Measurements from ENCODE around the gene SRRM1. TPM values are rescaled to one million over a fixed set of nuclear protein-coding genes. Genes with fewer than 3 reads are reported as not detected.
"Not testable (repeated sequence)": the region's sequence is repeated elsewhere in the genome, so short reads cannot be mapped to it uniquely, and the experiment has no call there.

SRRM1 gene
- total RNA-seq, 1 experiment from 2014 or later: 18.1 TPM

- DNase-seq: no peak
- H3K9me3 ChIP-seq: peaks cover 5% of the 10 kb centered on the region
- H3K4me3 ChIP-seq: no peak overlapping the region
- peaks cover 4% of the 10 kb centered on the region; the same call in 1 of the 2 replicates for H3K36me3 ChIP-seq
- no peaks in the 10 kb centered on the region for H3K27me3 ChIP-seq
These were observed 78.4 kb downstream of the SRRM1 start for GRCh38 chr1:24721533-24721932.

- not testable (repeated sequence) for H3K9me3 ChIP-seq, H3K36me3 ChIP-seq, H3K27me3 ChIP-seq
- DNase-seq: peak; percentile 48
- H3K4me3 ChIP-seq: peak overlapping the region; percentile 36
These were observed 79.3 kb downstream of the SRRM1 start for GRCh38 chr1:24722073-24723035.

Other genes with a start within 250 kb of the SRRM1 start
- 5.7 and 7.2 TPM in 2 replicates for gene STPG1, start 229.5 kb upstream of the SRRM1 start, total RNA-seq (2014; rRNA removed; shearing (Covaris generic); ENCODE audit: low replicate concordance)
- 44.1 and 45.5 TPM in 2 replicates for gene NIPAL3, start 227.5 kb upstream of the SRRM1 start, total RNA-seq (2014; rRNA removed; shearing (Covaris generic); ENCODE audit: low replicate concordance)
- gene RCAN3, start 140.5 kb upstream of the SRRM1 start, total RNA-seq (2014; rRNA removed; shearing (Covaris generic); ENCODE audit: low replicate concordance): 2.5 and 3.4 TPM in 2 replicates
- gene NCMAP, start 87.2 kb upstream of the SRRM1 start, total RNA-seq (2014; rRNA removed; shearing (Covaris generic); ENCODE audit: low replicate concordance): not detected in 2 replicates
- 348 and 588 TPM in 2 replicates for gene CLIC4, start 102.1 kb downstream of the SRRM1 start, total RNA-seq (2014; rRNA removed; shearing (Covaris generic); ENCODE audit: low replicate concordance)

Data from MG63 (cell line).